A673 (cell line): ENCODE results near the gene ENOPH1. TPM values are rescaled to one million over a fixed set of nuclear protein-coding genes. Genes with fewer than 3 reads are reported as not detected.

ENCODE experiments used
- BruUV-seq: library from RNA; stranded (reverse); fragments of 400-500 nt; replicated peaks from 2 replicates; lab custom pipeline; 2021; lab: Mats Ljungman, UMichigan
- CTCF ChIA-PET: fragments of 300-600 bp; sonication (Branson Sonifier 250); formaldehyde crosslinking; loops from one replicate; lab custom pipeline; 2022; ENCODE audit warnings: antibody characterized with exemption; lab: Charles Lee
- POLR2A ChIA-PET: fragments of 300-600 bp; sonication (Branson Sonifier 250); formaldehyde crosslinking; loops from one replicate; lab custom pipeline; 2022; ENCODE audit warnings: antibody characterized with exemption; ENCODE audit not compliant: low non-redundant PET; lab: Charles Lee
- DNase-seq: peaks from one replicate; pipeline ENCODE4 v3.0.0-alpha.2; 2015; ENCODE audit warnings: low spot score
- H3K27ac ChIP-seq: fragments of 200-600 bp; sonication (generic); 2 replicates; pipeline ENCODE4 v1.5.1; 2016; ENCODE audit warnings: mixed run types, low read depth, mild to moderate bottlenecking, mixed read lengths, antibody characterized with exemption, low read length; ENCODE audit not compliant: poor library complexity, severe bottlenecking
- H3K27me3 ChIP-seq: fragments of 200-600 bp; sonication (generic); replicated peaks from 2 replicates; pipeline ENCODE4 v1.6.1; 2017; ENCODE audit warnings: mixed run types, low read depth, mild to moderate bottlenecking, mixed read lengths, antibody characterized with exemption, low read length; ENCODE audit not compliant: insufficient read depth, poor library complexity
- H3K36me3 ChIP-seq: fragments of 200-600 bp; sonication (generic); 2 replicates; pipeline ENCODE4 v1.6.1; 2016; ENCODE audit warnings: mixed run types, mild to moderate bottlenecking, mixed read lengths, antibody characterized with exemption, low read length; ENCODE audit not compliant: insufficient read depth, poor library complexity, severe bottlenecking
- H3K4me1 ChIP-seq: fragments of 200-600 bp; sonication (generic); 2 replicates; pipeline ENCODE4 v1.6.1; 2017; ENCODE audit warnings: mixed run types, mild to moderate bottlenecking, mixed read lengths, antibody characterized with exemption, low read length; ENCODE audit not compliant: insufficient read depth, poor library complexity, severe bottlenecking
- H3K4me3 ChIP-seq: fragments of 200-600 bp; sonication (generic); 2 replicates; pipeline ENCODE4 v1.5.1; 2016; ENCODE audit warnings: low read depth, mixed run types, mild to moderate bottlenecking, mixed read lengths, low read length; ENCODE audit not compliant: poor library complexity, severe bottlenecking
- H3K9me3 ChIP-seq: fragments of 200-600 bp; sonication (generic); 2 replicates; pipeline ENCODE4 v1.6.1; 2016; ENCODE audit warnings: mixed run types, low read depth, mild to moderate bottlenecking, mixed read lengths, antibody characterized with exemption, low read length; ENCODE audit not compliant: poor library complexity, severe bottlenecking
- EZH2 ChIP-seq: fragments of 200-600 bp; sonication (generic); IDR thresholded peaks from 2 replicates; pipeline ENCODE4 v1.6.1; 2017; ENCODE audit warnings: borderline replicate concordance, low read depth, mild to moderate bottlenecking, mixed read lengths, antibody characterized with exemption, low read length; ENCODE audit not compliant: poor library complexity, severe bottlenecking
- intact Hi-C: fragments of 100-400 bp; cut with micrococcal nuclease; formaldehyde crosslinking; loops from one replicate; pipeline ENCODE4 v1.10.0; 2022; ENCODE audit not compliant: unreplicated experiment
- total RNA-seq: library from RNA; stranded (reverse); gene quantifications from 2 replicates; pipeline ENCODE4 v1.2.3, GENCODE V29; 2021
- TF ChIP-seq, protein P1 (sequence below): fragments of 300-800, 200-600 bp; sonication (generic); conservative IDR thresholded peaks from 2 replicates; pipeline ENCODE4 v1.5.1; 2017; ENCODE audit warnings: low read depth, mild to moderate bottlenecking, antibody characterized with exemption, low read length, moderate library complexity, mixed read lengths

ENOPH1 gene
- total RNA-seq, 1 experiment from 2014 or later, result 29.3 TPM

DNA sequence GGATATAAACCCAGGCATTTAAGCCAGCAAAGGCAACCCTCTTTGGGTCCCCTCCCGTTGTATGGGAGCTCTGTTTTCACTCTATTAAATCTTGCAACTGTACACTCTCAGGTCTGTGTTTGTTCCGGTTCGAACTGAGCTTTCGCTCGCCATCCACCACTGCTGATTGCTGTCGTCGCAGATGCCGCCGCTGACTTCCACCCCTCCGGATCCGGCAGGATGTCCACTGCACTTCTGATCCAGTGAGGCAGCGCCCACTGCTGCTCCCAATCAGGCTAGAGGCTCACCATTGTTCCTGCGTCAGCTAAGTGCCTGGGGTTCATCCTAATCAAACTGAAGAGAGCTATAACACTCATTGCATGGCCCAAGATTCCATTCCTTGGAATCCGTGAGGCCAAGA lies 49.2 kb downstream of the ENOPH1 start:
- no peak overlapping the region for H3K4me3 ChIP-seq
- no peaks in the 10 kb centered on the region for H3K9me3 ChIP-seq
- CTCF ChIA-PET, result no interaction called here
- DNase-seq, result no peak
- H3K36me3 ChIP-seq, result no peaks in the 10 kb centered on the region
- intact Hi-C loops, result no loop called here
- BruUV-seq, result no TSS peak
- POLR2A ChIA-PET, result no interaction called here
- TF ChIP-seq EZH2, result no peak
- TF ChIP-seq, protein P1, sequence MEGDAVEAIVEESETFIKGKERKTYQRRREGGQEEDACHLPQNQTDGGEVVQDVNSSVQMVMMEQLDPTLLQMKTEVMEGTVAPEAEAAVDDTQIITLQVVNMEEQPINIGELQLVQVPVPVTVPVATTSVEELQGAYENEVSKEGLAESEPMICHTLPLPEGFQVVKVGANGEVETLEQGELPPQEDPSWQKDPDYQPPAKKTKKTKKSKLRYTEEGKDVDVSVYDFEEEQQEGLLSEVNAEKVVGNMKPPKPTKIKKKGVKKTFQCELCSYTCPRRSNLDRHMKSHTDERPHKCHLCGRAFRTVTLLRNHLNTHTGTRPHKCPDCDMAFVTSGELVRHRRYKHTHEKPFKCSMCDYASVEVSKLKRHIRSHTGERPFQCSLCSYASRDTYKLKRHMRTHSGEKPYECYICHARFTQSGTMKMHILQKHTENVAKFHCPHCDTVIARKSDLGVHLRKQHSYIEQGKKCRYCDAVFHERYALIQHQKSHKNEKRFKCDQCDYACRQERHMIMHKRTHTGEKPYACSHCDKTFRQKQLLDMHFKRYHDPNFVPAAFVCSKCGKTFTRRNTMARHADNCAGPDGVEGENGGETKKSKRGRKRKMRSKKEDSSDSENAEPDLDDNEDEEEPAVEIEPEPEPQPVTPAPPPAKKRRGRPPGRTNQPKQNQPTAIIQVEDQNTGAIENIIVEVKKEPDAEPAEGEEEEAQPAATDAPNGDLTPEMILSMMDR, result no peak
- H3K4me1 ChIP-seq, result no peaks in the 10 kb centered on the region
- no peaks in the 10 kb centered on the region for H3K27me3 ChIP-seq
- H3K27ac ChIP-seq, result no peak overlapping the region

DNA sequence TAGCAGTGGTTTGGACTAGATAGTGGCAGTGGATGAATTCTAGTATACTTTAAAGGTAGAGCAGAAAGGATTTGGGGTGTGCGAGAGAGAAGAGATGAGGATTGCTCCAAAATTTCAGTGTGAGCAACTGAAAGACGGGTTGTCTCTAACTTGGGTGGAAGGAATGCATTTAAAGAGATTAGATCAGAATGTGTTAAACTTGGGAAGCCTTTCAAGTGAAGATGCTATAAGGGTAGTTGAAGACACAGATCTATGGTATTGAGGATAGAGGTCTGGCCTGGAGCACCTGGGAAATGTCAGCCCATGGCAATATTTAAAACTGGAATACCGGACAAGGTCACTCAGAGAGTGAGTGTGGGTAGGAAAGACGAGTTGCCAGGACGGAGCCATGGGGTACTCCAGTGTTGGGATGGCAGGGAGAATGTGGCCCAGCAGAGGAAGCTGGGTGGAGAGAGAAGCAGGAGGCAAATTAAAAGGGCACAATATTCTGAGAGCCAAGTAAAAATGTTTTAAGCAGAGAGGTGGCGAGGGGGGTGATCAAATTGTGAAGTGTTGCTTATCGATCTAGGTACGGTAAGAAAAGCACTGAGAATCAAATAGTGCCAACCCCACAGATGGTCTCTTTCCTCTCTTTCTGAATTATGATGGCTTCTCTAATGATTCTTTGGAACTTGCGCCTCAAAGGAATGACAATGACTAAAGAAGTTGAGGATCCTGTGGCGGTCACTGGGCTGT lies 50.5 kb downstream of the ENOPH1 start:
- no peaks in the 10 kb centered on the region for H3K9me3 ChIP-seq
- H3K27ac ChIP-seq, result no peak overlapping the region
- H3K27me3 ChIP-seq, result no peaks in the 10 kb centered on the region
- H3K4me3 ChIP-seq, result no peak overlapping the region
- no TSS peak for BruUV-seq
- ChIA-PET POLR2A (no interaction called here), CTCF (no interaction called here)
- no peaks in the 10 kb centered on the region for H3K36me3 ChIP-seq
- intact Hi-C loops, result no loop called here
- no peak for TF ChIP-seq EZH2
- TF ChIP-seq, protein P1, result no peak
- DNase-seq, result no peak
- no peaks in the 10 kb centered on the region for H3K4me1 ChIP-seq

DNA sequence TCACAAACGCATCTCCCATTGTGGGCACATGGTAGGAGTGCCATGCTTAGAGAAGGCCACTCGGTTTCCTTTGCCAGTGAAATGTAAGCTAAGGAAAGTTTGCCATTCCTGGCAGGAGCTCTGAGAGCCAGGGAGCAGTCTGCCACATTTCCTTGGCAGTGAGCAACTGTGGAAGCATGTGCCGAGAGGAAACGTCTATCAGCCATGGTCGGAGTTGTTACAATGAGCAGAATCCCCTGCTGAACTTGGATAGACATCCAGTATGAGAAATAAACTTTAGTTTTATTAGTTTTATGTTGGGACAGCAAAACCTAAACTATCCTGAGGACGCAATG lies 51.1 kb downstream of the ENOPH1 start:
- Histone ChIP-seq H3K4me1 (no peaks in the 10 kb centered on the region), H3K27me3 (no peaks in the 10 kb centered on the region), H3K27ac (no peak overlapping the region), H3K36me3 (no peaks in the 10 kb centered on the region), H3K4me3 (no peak overlapping the region), H3K9me3 (no peaks in the 10 kb centered on the region)
- ChIA-PET CTCF (no interaction called here), POLR2A (no interaction called here)
- intact Hi-C loops, result no loop called here
- TF ChIP-seq, protein P1, result no peak
- no peak for TF ChIP-seq EZH2
- no TSS peak for BruUV-seq
- DNase-seq, result no peak
